HG02852 (cell line): Measurements from ENCODE around the gene STK11.
"Not testable (repeated sequence)": the region's sequence is repeated elsewhere in the genome, so short reads cannot be mapped to it uniquely, and the experiment has no call there.

ENCODE experiments used
- ATAC-seq: cut with Tn5 transposase; IDR thresholded peaks from one replicate; pipeline ENCODE4 v1.9.1; 2021; ENCODE audit warnings: mild to moderate bottlenecking, moderate library complexity; ENCODE audit not compliant: unreplicated experiment

Gene STK11

GRCh38 chr19:1168572-1169410, 36.8 kb upstream of the STK11 start:
- ATAC-seq = no peak

- ATAC-seq = no peak
Measured at GRCh38 chr19:1169411-1169791, 36.2 kb upstream of the STK11 start.

- ATAC-seq = no peak
Measured at GRCh38 chr19:1169921-1170885, 35.4 kb upstream of the STK11 start.

DNA sequence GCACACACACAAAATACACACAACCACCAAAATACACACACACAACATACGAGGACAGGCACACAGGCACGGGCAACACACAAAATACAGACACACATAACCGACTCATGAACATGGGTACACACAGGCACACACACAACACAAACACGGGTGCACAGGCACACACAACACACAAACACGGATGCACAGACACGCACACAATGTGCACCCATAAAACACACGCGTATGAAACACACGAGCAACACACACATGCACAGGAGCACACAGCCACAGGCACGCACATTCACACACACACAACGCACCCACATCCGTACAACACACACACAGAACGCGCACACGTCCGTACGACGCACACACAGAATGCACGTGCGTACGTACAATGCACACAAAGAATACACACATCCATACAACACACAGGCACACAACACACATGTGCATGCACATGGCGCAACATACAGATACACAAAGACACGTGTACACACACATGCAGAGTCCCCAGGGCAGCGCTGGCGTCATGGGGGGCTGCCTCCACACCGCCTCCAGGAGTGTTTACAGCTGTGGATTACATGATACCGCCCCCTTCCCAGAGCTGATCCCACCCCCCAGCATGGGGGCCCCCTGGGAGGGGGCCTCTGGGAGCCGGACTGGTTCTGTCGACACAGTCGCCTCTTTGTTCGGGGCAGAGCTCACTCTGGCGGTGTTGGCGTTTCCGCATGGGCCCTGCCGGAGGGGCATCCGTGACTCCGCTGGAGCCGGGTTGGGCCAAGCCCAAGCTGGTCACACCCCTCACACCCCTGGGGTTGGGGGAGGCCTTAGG, 34.4 kb upstream of the STK11 start:
- ATAC-seq = no peak

GRCh38 chr19:1171755-1172352, 33.7 kb upstream of the STK11 start:
- no peak for ATAC-seq

DNA sequence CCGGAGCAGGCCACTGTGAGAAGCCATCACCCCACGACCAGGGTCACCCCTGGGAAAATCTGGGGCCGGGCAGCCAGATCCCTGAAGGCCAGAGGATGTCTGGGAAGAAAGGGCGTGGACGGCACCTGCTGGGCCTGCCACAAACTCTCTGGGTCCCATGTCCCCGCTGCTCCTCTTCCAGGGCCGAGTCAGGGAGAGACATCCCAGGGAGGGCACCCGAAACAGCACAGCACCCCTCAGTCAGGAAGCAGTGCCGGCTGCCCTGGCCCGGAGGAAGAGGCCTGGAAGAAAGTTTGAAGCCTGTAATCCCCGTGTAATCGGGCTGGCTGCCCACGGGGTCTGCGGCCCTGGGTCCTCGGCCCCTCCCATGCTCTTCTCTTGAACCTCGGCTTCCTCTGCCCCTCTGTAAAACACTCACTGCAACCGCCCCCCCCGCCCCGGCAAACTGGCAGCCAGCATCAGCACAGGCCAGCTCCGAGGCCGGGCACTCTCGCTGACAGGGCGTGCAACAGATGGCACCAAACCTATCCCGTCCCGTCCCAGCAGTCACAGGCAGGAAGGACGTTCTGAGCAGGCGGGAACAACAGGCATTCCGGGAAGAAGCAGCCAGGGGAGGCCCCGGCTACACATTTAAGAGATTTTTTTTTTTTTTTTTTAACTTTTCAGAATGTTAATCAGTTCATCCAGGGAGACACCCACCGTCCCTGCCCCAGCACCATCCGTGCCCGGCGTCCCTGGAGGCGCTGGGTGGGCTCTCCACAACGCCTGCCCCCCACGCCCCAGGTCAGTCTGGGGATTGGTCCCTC, 33.0 kb upstream of the STK11 start:
- ATAC-seq = no peak

DNA sequence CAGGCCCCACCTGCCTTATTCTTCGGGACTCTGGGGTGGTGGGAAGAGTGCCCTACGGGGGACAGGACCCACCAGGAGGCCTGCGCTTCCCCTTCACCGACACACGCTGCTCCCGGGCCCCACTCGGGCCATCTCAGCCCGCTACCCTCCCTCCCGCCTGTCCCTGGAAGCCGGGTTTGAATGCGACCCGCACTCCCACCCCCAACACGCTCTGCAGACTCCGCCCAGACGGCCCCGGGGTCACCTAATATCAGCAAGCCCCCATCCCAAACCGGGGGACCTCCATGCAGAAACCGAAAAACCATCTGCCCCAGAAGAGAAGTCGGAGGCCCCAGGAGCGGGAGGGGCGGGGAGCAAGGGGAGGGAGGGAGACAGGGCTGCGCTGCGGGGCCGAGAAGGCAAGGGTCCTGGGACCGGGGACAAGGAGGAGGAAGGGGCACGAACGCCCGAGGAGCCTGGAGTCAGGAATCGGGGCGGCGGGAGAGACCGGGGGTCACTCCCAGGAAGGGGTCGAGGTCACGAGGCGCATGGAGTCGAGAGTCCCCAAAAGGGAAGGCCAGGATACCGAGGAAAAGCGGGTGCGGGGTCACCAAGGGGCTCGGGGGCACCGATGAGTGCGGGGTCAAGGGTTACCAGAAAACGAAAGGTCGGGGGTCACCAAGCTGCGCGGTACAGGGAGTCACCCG, 32.3 kb upstream of the STK11 start:
- ATAC-seq = no peak

DNA sequence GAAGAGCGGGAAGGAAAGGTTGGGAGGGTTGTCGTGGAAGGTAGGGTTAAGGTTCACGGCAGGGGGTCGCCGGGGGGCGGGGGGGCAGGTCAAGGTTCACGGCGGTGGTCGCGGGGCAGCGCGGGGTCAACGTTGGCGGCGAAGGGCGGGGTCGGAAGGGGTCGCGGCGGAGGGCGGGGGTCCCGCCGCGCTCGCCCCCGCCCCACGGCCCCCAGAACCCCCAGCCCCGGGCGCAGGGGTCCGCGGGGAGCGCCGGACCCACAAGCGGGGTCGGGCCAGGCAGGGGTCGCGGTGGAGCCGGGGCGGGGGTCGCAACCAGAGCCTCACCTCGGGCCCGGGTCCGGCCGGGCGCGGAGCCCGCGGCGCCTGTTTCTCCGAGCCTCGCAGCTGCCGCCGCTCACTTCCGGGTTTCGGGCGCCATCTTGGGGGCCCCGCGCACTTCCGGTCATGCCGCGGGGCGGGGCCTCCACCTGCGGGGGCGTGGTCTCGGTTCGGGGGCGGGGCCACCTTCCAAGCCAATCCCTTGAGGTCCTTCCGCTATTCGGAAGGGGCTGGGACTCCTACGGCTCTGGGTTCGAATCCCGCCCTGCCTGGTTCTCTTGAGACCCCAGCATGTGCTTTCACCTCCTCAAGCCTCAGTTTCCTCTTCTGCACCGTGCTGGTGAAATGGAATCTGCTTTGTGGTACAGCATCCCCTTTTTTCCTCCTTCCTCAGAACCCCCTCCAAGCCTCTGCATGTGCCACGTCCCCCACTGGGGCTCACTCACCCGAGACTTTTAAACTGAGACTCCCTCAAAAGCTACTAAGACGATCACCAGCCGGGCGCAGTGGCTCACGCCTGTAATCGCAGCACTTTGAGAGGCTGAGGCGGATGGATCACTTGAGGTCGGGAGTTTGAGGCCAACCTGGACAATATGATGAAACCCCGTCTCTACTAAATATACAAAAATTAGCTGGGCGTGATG, 31.5 kb upstream of the STK11 start, which contains the start of gene SBNO2:
SBNO2 (minus strand) TSS at position 424 of the 965 bp plus-strand sequence. CDS start 19,992 bp downstream, outside the sequence.
- peak; percentile 58 for ATAC-seq

DNA sequence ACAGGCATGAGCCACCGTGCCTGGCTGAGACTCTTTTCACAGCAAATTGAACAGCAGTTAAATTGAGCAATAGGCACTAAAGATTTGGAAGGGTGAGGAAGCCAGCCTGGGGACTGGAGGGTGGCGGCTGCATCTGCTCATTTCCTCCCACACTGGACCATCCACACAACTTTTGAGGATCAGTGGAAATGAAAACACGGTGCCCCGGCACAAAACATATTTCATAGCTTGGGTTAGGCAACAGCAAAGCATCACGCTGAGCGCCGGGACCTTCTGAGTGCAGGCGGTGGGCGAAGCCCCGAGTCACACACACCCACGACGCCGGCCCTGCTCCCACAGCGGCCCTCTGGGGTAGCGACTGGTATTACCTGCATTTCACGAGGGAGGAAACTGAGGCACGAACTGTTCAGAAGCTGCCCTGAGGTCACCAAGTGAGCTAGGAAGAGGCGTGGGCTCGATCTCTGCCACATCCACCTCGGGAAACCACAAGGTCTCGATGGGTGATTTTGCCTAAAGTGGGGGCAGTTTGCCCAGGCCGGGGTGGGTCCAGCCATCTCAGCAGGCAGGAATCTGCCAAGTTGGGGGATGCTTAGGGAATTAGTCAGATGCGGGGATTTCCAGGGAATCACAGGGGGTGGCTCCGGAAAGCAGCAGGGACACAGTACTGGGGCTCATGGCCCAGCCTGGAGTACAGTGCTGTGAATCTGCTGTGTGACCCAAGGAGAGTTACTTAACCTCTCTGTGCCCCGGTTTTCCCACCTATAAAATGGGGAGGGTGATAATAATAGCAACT, 28.1 kb upstream of the STK11 start:
- ATAC-seq = no peak

GRCh38 chr19:1181606-1182005, 24.0 kb upstream of the STK11 start:
- no peak for ATAC-seq

DNA sequence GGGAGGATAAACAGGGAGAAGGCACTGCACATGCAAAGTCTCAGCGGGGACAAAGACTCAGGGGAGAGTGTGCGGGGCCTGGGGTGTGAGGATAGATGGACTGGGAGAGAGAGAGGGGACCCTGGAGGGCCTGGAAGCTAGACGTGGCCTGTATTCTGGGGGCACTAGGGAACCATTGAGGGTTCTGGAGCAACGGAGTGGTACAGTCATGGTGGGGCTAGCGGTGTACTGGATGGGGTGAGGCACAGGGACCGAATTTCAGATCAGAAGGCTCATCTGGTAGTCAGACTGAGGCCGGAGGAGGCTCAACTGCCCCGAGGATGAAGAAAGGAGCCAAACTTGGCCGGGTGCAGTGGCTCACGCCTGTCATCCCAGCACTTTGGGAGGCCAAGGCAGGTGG, 23.5 kb upstream of the STK11 start:
- ATAC-seq = no peak

- no peak for ATAC-seq
Measured at GRCh38 chr19:1182727-1183126, 22.9 kb upstream of the STK11 start.

GRCh38 chr19:1183543-1184172, 21.9 kb upstream of the STK11 start:
- ATAC-seq = no peak

GRCh38 chr19:1189419-1189818, 16.2 kb upstream of the STK11 start:
- no peak for ATAC-seq

DNA sequence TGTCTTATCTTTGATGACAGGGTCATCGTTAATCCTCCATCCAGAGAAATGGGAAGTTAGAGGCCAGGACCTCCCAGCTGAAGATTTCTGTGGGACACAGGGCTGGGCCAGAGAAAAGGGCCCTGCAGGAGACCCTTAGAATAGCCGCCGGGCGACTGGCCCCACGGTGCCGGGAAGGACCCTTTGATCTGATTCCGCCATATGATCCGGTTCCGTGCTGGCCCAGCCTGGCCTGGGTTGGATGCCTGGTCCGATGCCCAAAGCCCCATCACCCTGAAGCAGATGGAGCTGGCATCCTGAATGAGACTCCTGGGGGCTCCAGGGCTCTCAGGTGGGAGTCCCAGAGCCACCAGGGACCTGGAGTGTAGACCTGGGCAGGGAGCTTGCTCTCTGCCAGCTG, 6.0 kb upstream of the STK11 start:
- ATAC-seq = no peak

GRCh38 chr19:1200614-1201013, 5.0 kb upstream of the STK11 start:
- not testable (repeated sequence) for ATAC-seq
